Measurements from ENCODE around the gene SRPK2.

Gene SRPK2

DNA sequence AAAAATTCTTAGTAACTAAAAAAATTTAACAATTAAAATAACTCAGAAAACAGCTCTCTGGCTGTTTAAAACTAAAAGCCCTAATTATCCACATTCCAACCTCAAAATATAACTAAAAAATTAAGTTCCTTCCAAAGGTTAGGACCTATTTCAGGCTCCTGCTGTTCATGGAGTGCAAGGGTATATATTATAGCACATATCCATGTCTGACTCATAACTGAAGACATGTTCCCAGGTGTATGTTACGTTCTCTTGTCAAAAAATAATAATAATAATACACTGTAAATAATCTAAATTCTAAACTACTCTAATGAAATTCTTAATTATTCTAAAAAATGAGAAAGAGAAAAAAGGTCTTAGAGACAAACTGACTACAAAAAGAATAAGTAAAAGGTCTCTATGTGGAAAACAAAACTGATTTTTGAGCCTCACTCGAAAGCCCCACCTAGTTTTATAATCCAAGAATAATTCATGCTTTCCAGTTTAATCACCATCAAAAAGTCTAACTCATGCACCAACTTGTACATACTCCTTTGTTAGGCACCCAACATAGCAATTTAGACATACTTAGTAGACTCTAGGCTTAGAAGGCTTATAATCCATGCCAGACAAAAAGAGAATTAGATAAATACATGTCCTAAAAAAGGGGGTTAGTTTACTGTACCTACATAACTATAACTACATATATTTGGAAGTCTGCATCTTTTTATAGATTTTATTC, 203.3 kb downstream of the SRPK2 start:
- H3K36me3 Mint-ChIP-seq (ENCODE audit: low read depth), result peaks cover 2% of the 10 kb centered on the region
- H3K4me1 Mint-ChIP-seq (ENCODE audit: low read depth), result peaks cover 5% of the 10 kb centered on the region
- no peaks in the 10 kb centered on the region for H3K9me3 Mint-ChIP-seq
- H3K27me3 Mint-ChIP-seq (ENCODE audit: low read depth), result no peaks in the 10 kb centered on the region
- no peak overlapping the region for H3K4me3 Mint-ChIP-seq
- no peak overlapping the region for H3K27ac Mint-ChIP-seq

DNA sequence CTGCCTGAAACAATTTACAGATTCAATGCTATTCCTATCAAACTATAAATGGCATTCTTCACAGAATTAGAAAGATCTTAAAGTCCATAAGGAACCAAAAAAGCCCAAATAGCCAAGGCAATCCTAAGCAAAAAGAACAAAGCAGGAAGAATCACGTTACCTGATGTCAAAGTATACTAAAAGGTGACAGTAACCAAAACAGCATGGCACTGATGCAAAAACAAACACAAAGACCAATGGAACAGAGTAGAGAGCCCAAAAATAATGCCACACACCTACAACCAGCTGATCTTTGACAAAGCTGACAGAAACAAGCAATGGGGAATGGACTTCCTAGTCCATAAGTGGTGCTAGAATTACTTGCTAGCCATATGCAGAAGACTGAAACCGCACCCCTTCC, 208.7 kb downstream of the SRPK2 start:
- Mint-ChIP-seq H3K4me1 (ENCODE audit: low read depth) (peaks cover 1% of the 10 kb centered on the region), H3K9me3 (no peaks in the 10 kb centered on the region), H3K36me3 (ENCODE audit: low read depth) (no peaks in the 10 kb centered on the region), H3K27ac (no peak overlapping the region), H3K4me3 (no peak overlapping the region), H3K27me3 (ENCODE audit: low read depth) (no peaks in the 10 kb centered on the region)

DNA sequence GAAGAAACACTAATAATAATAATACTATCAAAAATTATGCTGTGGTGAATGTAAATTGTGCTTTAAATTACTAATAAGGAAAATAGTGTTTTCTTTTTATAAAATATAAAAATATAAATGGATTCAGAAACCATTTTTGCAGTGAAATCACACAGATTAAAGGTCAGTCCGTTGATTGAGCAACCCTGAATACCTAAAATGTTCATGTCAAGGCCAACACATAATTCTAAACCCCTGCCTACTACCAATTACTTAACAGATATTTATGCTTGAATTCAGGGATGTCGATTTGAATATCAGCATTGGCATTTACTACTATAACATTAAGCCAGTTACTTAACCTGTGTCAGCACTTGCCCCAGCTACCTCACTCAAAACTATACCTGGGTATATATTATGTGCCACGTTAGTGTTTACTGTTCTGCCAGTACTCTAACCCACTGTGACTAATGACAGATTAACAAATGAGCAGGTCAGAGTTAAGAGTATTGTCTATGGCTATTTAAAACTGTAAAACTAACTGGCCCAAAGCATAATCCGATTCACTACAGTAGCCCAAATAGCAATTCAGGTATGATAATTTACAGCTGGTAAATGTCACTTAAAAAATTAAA, 209.7 kb downstream of the SRPK2 start:
- Mint-ChIP-seq H3K4me1 (ENCODE audit: low read depth) (peaks cover 1% of the 10 kb centered on the region), H3K27me3 (ENCODE audit: low read depth) (no peaks in the 10 kb centered on the region), H3K4me3 (no peak overlapping the region), H3K9me3 (no peaks in the 10 kb centered on the region), H3K27ac (no peak overlapping the region), H3K36me3 (ENCODE audit: low read depth) (no peaks in the 10 kb centered on the region)

DNA sequence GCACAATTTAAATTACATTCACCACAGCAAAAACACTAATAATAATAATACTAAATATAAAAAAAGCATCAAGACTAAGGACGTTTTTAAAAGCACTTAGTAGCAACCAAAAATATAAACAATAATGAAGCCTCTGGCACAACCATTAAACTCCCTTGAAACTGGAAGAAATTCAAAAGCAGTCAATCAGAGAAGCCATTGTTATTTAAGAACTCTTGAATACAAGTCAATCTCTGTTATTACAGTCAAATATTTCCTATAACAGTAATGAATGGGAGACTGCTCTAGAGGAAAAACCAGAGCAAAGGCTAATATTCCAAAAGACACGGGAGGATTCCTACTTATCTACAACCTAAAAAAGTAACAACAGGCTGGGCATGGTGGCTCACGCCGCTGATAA, 210.5 kb downstream of the SRPK2 start:
- Mint-ChIP-seq H3K4me1 (ENCODE audit: low read depth) (peaks cover 1% of the 10 kb centered on the region), H3K27ac (no peak overlapping the region), H3K9me3 (no peaks in the 10 kb centered on the region), H3K36me3 (ENCODE audit: low read depth) (no peaks in the 10 kb centered on the region), H3K4me3 (no peak overlapping the region), H3K27me3 (ENCODE audit: low read depth) (no peaks in the 10 kb centered on the region)

DNA sequence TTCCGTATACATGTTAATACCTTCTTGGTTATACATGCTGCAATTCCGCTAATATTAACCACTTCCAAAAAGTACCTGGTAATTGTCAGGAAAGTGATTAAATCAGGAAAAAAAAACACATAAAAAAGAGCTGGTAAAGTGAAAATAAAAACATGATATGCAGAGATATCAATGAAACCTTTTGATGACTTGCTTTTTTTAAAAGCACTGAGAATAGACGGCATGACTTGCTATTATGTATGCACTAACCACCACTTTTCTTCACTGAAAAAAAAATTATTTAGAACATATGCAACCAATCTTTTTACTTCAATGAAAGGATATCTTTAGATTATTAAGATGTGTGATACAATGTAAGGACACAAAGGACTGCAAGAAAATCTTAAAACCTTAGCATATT, 211.7 kb downstream of the SRPK2 start:
- peaks cover 1% of the 10 kb centered on the region for H3K4me1 Mint-ChIP-seq (ENCODE audit: low read depth)
- no peaks in the 10 kb centered on the region for H3K27me3 Mint-ChIP-seq (ENCODE audit: low read depth)
- no peaks in the 10 kb centered on the region for H3K9me3 Mint-ChIP-seq
- no peak overlapping the region for H3K4me3 Mint-ChIP-seq
- no peaks in the 10 kb centered on the region for H3K36me3 Mint-ChIP-seq (ENCODE audit: low read depth)
- H3K27ac Mint-ChIP-seq, result no peak overlapping the region

DNA sequence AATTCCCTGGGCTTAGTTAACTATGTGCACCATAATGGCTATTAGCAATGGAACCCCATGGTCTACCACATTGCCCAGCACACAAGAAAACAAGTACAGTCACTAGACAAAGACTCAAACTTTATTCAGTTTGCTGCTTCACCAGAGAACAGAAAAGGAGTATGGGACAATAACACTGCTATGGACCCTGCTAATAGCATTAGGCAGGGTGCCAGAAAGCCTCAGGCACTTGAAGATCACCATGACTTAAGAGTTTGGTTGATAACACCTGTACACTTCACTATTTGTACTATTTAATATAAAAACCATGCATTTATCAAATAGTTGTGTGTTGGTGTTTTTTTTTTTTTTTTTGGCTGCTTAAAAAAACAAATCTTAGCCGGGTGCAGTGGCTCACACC, 215.1 kb downstream of the SRPK2 start:
- Mint-ChIP-seq H3K27me3 (ENCODE audit: low read depth) (no peaks in the 10 kb centered on the region), H3K9me3 (no peaks in the 10 kb centered on the region), H3K36me3 (ENCODE audit: low read depth) (peaks cover 3% of the 10 kb centered on the region), H3K4me3 (no peak overlapping the region), H3K4me1 (ENCODE audit: low read depth) (peaks cover 1% of the 10 kb centered on the region), H3K27ac (no peak overlapping the region)

DNA sequence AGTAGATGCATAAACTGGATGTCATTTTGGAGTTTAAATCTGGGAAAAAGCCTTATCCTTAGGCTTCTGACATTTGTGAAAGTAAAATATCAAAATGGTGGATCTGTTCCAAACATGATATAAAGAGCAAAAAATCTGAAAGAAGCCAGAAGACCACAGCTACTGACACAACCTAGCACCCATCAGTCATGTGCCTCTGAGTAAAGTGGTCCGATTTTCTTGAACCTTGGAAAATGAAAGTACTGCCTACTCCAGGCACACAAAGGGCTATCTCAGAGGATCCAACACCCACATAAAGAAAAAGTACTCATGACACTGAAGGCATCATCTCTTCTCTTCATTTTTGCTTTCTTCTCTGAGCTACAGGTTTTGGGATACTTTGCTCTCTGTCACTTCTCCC, 224.0 kb downstream of the SRPK2 start:
- Mint-ChIP-seq H3K27ac (no peak overlapping the region), H3K36me3 (ENCODE audit: low read depth) (peaks cover 37% of the 10 kb centered on the region)

DNA sequence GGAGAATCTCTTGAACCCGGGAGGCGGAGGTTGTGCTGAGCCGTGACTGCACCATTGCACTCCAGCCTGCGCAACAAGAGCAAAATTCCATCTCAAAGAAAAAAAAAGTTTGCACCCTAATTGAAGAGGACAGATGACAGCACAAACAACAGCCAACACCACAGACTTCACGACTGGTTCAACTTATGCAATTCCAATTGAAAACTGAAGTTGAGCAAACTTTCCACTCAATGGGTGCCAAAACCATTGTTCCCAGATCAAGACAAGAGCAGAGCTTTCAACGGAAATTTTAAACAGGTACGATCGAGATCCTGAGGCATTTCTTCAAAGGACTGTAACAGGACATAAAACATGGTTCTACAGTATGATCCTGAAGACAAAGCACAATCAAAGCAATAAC, 225.0 kb downstream of the SRPK2 start:
- Mint-ChIP-seq H3K4me3 (no peak overlapping the region), H3K9me3 (no peaks in the 10 kb centered on the region), H3K27me3 (ENCODE audit: low read depth) (no peaks in the 10 kb centered on the region), H3K4me1 (ENCODE audit: low read depth) (peaks cover 4% of the 10 kb centered on the region), H3K27ac (no peak overlapping the region), H3K36me3 (ENCODE audit: low read depth) (peaks cover 35% of the 10 kb centered on the region)

More for the DNA sequence above, 224.0 kb downstream of the SRPK2 start:
- H3K4me1 Mint-ChIP-seq (ENCODE audit: low read depth), result peaks cover 4% of the 10 kb centered on the region
- H3K9me3 Mint-ChIP-seq, result no peaks in the 10 kb centered on the region
- H3K27me3 Mint-ChIP-seq (ENCODE audit: low read depth), result no peaks in the 10 kb centered on the region
- no peak overlapping the region for H3K4me3 Mint-ChIP-seq

DNA sequence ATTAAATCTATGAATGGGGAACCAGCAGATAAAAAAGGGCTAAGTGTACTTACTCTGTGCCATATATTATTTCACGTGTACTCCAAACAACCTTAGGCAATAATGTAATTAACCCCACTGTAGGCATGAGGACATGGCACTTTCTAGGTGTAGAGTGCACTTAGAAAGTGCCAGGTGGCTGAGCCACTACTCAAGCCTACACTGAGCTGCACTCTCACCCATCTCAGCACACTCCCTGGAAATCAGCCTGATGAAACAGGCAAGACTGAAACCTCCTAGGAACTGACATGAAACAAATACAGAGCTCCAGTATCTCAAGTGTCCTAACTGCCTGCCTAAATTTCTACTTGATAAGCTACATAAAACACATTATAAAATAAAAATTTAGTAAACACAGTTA, 227.4 kb downstream of the SRPK2 start:
- H3K36me3 Mint-ChIP-seq (ENCODE audit: low read depth), result peaks cover 22% of the 10 kb centered on the region
- no peak overlapping the region for H3K27ac Mint-ChIP-seq
- no peaks in the 10 kb centered on the region for H3K9me3 Mint-ChIP-seq
- no peaks in the 10 kb centered on the region for H3K27me3 Mint-ChIP-seq (ENCODE audit: low read depth)
- peaks cover 6% of the 10 kb centered on the region for H3K4me1 Mint-ChIP-seq (ENCODE audit: low read depth)
- no peak overlapping the region for H3K4me3 Mint-ChIP-seq

DNA sequence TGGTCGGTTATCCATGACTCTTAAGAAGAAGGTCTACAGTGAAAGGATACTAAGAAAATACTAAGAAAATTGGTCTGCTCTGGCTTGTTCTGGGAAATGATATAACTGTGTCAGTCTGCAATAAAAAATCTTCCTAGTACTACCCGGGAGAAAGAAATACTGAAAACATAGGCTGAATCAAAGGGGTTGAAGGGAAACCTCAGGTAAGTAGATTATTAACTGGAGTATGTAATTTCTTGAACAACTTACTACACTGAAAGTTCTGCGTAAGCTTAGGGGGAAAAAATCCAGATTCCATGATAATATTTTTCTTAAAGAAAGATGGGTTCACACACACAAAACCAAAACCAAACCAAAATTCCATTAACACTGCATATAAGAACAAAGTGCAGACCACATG, 231.4 kb downstream of the SRPK2 start:
- no peaks in the 10 kb centered on the region for H3K27me3 Mint-ChIP-seq (ENCODE audit: low read depth)
- H3K36me3 Mint-ChIP-seq (ENCODE audit: low read depth), result peaks cover 1% of the 10 kb centered on the region
- H3K4me3 Mint-ChIP-seq, result no peak overlapping the region
- H3K9me3 Mint-ChIP-seq, result no peaks in the 10 kb centered on the region
- peaks cover 2% of the 10 kb centered on the region for H3K4me1 Mint-ChIP-seq (ENCODE audit: low read depth)
- H3K27ac Mint-ChIP-seq, result no peak overlapping the region

DNA sequence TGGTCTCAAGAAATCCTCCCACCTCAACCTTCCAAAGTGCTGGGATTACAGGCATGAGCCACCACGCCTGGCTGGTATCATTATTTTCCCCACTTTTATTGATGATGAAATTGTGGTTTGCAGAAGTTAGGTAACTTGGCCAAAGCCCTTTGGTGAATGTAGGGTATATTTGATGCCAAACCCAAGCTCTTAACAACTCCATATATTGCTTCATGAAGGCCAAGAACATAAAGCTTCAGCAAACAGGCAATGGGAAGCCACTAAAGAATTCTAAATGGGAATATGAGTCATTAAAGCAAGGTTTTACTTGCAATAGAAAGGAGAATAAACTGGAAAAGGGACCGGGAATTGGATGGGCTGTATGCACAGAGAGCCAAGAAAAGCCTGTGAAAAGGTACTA, 232.0 kb downstream of the SRPK2 start:
- peaks cover 2% of the 10 kb centered on the region for H3K4me1 Mint-ChIP-seq (ENCODE audit: low read depth)
- H3K27ac Mint-ChIP-seq, result peak overlapping the region; percentile 1
- no peak overlapping the region for H3K4me3 Mint-ChIP-seq
- peaks cover 1% of the 10 kb centered on the region for H3K36me3 Mint-ChIP-seq (ENCODE audit: low read depth)
- H3K9me3 Mint-ChIP-seq, result no peaks in the 10 kb centered on the region
- no peaks in the 10 kb centered on the region for H3K27me3 Mint-ChIP-seq (ENCODE audit: low read depth)

DNA sequence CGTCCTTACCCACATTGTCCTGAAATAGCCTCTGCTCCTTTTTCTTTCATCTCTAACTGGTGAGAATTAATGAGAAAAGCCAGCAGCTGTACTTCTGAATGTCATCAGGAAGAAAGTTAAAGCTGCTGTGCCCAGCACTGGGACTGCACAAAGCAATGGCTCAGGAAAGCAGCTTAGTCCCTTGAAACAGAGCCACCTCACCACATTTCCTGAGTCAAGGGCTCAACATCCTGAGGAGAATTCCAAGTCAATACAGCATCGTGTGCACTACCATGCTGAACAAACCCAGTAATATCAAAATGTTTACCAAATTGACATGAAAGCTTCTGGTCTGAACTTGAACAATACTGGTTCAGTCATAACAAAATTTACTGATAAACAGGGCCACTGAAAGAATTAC, 234.6 kb downstream of the SRPK2 start:
- H3K36me3 Mint-ChIP-seq (ENCODE audit: low read depth), result no peaks in the 10 kb centered on the region
- no peaks in the 10 kb centered on the region for H3K27me3 Mint-ChIP-seq (ENCODE audit: low read depth)
- H3K4me1 Mint-ChIP-seq (ENCODE audit: low read depth), result peaks cover 2% of the 10 kb centered on the region
- no peaks in the 10 kb centered on the region for H3K9me3 Mint-ChIP-seq
- H3K27ac Mint-ChIP-seq, result no peak overlapping the region
- H3K4me3 Mint-ChIP-seq, result no peak overlapping the region

DNA sequence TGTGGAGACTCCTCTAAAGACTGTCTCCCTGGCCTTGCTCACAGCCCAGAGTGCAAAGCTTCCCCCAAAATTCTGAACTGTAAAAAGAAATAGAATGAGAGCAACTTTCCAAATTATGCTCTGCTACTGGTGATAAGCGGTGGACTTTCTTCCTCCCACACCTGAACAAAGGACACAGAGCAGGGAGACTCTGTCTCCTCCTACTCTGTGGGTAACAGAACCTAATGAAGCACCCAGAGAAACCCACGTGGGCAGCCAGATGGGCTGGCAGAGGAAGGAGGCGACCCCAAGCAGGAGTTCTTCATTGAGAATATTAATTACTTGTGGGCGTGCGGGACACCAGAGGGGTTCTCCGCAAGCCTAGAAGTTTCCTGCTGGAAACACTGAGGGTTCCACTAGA, 235.2 kb downstream of the SRPK2 start:
- H3K4me3 Mint-ChIP-seq, result no peak overlapping the region
- H3K4me1 Mint-ChIP-seq (ENCODE audit: low read depth), result peaks cover 2% of the 10 kb centered on the region
- H3K27ac Mint-ChIP-seq, result no peak overlapping the region
- H3K36me3 Mint-ChIP-seq (ENCODE audit: low read depth), result no peaks in the 10 kb centered on the region
- H3K9me3 Mint-ChIP-seq, result no peaks in the 10 kb centered on the region
- H3K27me3 Mint-ChIP-seq (ENCODE audit: low read depth), result no peaks in the 10 kb centered on the region

DNA sequence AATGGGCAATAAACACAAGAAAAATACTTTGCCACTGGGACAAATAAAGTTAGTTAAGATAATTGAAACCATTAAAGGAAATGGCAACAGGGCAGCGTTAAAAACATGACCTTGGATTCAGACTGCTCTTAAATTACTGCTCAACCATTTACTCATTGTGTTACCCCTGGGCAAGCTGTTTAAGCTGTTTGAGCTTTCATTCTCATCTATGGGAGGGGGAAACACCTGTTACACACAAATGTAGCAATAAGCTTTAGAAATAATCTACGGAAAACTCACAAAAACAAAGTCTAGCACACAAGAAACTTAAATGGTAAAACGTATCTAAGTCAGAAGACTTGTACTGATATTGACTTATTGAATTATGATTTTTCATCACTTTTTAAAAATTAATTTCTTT, 237.6 kb downstream of the SRPK2 start:
- Mint-ChIP-seq H3K9me3 (no peaks in the 10 kb centered on the region), H3K4me1 (ENCODE audit: low read depth) (no peaks in the 10 kb centered on the region), H3K4me3 (no peak overlapping the region), H3K36me3 (ENCODE audit: low read depth) (peaks cover 3% of the 10 kb centered on the region), H3K27me3 (ENCODE audit: low read depth) (no peaks in the 10 kb centered on the region), H3K27ac (no peak overlapping the region)

DNA sequence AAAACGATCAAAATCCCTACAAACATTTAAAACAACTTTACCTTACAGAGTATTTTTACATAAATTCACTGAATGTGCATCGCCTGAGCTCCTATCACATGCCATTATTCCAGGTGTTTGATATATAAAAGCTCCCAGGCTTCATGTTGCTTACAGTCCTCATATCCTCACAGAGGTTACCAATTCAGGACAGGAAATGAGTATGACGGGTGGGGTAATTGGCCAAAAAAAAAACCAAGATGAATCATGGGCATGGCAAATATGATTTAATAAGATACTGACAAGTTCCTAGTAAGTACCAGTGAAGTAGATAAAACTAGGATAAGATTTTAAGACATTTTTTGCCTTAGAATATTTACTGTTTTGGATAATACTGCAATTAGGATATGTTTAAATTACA, 238.9 kb downstream of the SRPK2 start:
- Mint-ChIP-seq H3K36me3 (ENCODE audit: low read depth) (peaks cover 3% of the 10 kb centered on the region), H3K27ac (no peak overlapping the region), H3K4me1 (ENCODE audit: low read depth) (no peaks in the 10 kb centered on the region), H3K4me3 (no peak overlapping the region), H3K9me3 (no peaks in the 10 kb centered on the region), H3K27me3 (ENCODE audit: low read depth) (no peaks in the 10 kb centered on the region)

Measured in T-helper 1 cell treated with Interleukin-12 subunit alpha and Interleukin-12 subunit beta and Interleukin-4 antibody, amounts not matched to agents 30 μg/mL and 1 μg/mL, for 36 hours (primary cell).